ENCODE measurements around the gene FAM13A. TPM values are rescaled to one million over a fixed set of nuclear protein-coding genes. Genes with fewer than 3 reads are reported as not detected.

FAM13A gene
- total and polyA plus RNA-seq, 2 of the 13 experiments (the other 11 are each of a cell fraction or from before 2014, with no cell fraction given), result 1.2 to 36.2 TPM

DNA sequence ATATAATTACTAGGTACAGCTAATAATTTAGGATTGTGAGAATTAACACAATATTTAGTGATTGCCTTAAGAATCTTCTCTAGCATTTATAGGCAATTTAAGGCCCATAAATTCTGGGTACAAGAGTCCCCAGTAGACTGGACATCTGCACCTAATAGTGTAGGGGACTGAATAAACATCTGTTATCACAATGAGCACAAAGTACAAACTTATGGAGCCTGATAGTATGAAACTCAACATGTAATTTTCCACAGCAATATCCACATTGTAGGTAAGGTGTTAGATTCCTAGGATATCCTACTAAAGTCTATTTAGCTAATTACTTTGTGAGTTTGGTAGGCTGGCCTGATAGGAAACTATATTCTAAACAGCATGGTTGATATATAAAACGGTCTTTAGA lies 178.3 kb downstream of the FAM13A start (continued):
- TF ChIP-seq, protein P1, sequence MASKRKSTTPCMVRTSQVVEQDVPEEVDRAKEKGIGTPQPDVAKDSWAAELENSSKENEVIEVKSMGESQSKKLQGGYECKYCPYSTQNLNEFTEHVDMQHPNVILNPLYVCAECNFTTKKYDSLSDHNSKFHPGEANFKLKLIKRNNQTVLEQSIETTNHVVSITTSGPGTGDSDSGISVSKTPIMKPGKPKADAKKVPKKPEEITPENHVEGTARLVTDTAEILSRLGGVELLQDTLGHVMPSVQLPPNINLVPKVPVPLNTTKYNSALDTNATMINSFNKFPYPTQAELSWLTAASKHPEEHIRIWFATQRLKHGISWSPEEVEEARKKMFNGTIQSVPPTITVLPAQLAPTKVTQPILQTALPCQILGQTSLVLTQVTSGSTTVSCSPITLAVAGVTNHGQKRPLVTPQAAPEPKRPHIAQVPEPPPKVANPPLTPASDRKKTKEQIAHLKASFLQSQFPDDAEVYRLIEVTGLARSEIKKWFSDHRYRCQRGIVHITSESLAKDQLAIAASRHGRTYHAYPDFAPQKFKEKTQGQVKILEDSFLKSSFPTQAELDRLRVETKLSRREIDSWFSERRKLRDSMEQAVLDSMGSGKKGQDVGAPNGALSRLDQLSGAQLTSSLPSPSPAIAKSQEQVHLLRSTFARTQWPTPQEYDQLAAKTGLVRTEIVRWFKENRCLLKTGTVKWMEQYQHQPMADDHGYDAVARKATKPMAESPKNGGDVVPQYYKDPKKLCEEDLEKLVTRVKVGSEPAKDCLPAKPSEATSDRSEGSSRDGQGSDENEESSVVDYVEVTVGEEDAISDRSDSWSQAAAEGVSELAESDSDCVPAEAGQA (IDR thresholded peaks at IDR 0.05; ENCODE audit: low read depth), result no peak
- TF ChIP-seq, protein P1 (CRISPR knock-in tag; IDR thresholded peaks at IDR 0.05; ENCODE audit: borderline replicate concordance), result no peak
- TF ChIP-seq NFYC (CRISPR knock-in tag; IDR thresholded peaks at IDR 0.05), result no peak
- TF ChIP-seq GATAD2A (CRISPR knock-in tag; IDR thresholded peaks at IDR 0.05), result 0 out of 2 replicates have a peak, but pooled peaks have one; percentile 25
- no peak for TF ChIP-seq HNRNPUL1 (IDR thresholded peaks at IDR 0.05; ENCODE audit: low read depth, low read length)
- TF ChIP-seq, protein P2, sequence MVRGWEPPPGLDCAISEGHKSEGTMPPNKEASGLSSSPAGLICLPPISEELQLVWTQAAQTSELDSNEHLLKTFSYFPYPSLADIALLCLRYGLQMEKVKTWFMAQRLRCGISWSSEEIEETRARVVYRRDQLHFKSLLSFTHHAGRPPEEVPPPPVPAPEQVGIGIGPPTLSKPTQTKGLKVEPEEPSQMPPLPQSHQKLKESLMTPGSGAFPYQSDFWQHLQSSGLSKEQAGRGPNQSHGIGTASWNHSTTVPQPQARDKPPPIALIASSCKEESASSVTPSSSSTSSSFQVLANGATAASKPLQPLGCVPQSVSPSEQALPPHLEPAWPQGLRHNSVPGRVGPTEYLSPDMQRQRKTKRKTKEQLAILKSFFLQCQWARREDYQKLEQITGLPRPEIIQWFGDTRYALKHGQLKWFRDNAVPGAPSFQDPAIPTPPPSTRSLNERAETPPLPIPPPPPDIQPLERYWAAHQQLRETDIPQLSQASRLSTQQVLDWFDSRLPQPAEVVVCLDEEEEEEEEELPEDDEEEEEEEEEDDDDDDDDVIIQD (CRISPR knock-in tag; IDR thresholded peaks at IDR 0.05; ENCODE audit: low read depth), result peak; percentile 40; the same call in 1 of the 2 replicates
- TF ChIP-seq, protein P3, sequence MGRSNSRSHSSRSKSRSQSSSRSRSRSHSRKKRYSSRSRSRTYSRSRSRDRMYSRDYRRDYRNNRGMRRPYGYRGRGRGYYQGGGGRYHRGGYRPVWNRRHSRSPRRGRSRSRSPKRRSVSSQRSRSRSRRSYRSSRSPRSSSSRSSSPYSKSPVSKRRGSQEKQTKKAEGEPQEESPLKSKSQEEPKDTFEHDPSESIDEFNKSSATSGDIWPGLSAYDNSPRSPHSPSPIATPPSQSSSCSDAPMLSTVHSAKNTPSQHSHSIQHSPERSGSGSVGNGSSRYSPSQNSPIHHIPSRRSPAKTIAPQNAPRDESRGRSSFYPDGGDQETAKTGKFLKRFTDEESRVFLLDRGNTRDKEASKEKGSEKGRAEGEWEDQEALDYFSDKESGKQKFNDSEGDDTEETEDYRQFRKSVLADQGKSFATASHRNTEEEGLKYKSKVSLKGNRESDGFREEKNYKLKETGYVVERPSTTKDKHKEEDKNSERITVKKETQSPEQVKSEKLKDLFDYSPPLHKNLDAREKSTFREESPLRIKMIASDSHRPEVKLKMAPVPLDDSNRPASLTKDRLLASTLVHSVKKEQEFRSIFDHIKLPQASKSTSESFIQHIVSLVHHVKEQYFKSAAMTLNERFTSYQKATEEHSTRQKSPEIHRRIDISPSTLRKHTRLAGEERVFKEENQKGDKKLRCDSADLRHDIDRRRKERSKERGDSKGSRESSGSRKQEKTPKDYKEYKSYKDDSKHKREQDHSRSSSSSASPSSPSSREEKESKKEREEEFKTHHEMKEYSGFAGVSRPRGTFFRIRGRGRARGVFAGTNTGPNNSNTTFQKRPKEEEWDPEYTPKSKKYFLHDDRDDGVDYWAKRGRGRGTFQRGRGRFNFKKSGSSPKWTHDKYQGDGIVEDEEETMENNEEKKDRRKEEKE (IDR thresholded peaks at IDR 0.05), result no peak
- TF ChIP-seq CREM (IDR thresholded peaks at IDR 0.05), result peak; percentile 29; the same call in 1 of the 2 replicates
- TF ChIP-seq CREM (CRISPR knock-in tag; IDR thresholded peaks at IDR 0.05), result no peak
- TF ChIP-seq SOX5 (CRISPR knock-in tag; IDR thresholded peaks at IDR 0.05; ENCODE audit: borderline replicate concordance), result peak; percentile 24; the same call in 1 of the 2 replicates
- TF ChIP-seq ZBTB20 (CRISPR knock-in tag; IDR thresholded peaks at IDR 0.05; ENCODE audit: borderline replicate concordance, low read depth), result peak; percentile 20; the same call in 1 of the 2 replicates
- peak; percentile 88 for TF ChIP-seq HNF4A (CRISPR knock-in tag; IDR thresholded peaks at IDR 0.05)
- peak; percentile 51; the same call in 1 of the 2 replicates for TF ChIP-seq NCOR1 (IDR thresholded peaks at IDR 0.05; ENCODE audit: borderline replicate concordance, low read length)
- TF ChIP-seq, protein P4, sequence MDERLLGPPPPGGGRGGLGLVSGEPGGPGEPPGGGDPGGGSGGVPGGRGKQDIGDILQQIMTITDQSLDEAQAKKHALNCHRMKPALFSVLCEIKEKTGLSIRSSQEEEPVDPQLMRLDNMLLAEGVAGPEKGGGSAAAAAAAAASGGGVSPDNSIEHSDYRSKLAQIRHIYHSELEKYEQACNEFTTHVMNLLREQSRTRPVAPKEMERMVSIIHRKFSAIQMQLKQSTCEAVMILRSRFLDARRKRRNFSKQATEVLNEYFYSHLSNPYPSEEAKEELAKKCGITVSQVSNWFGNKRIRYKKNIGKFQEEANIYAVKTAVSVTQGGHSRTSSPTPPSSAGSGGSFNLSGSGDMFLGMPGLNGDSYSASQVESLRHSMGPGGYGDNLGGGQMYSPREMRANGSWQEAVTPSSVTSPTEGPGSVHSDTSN (CRISPR knock-in tag; IDR thresholded peaks at IDR 0.05), result no peak
- no peak for TF ChIP-seq ZNF549 (CRISPR knock-in tag; IDR thresholded peaks at IDR 0.05)
- no peak for TF ChIP-seq ZBTB1 (CRISPR knock-in tag; IDR thresholded peaks at IDR 0.05; ENCODE audit: borderline replicate concordance)
